HCT116 (cell line): ENCODE results near the gene GDPD3. TPM values are rescaled to one million over a fixed set of nuclear protein-coding genes. Genes with fewer than 3 reads are reported as not detected.

Source experiments
- ATAC-seq: fragments of 200-7000 bp; cut with Tn5 transposase; 2 replicates; pipeline ENCODE4 v1.9.1; 2020; ENCODE audit warnings: mild to moderate bottlenecking, moderate library complexity
- BruUV-seq: library from RNA; stranded (reverse); fragments of 400-500 nt; replicated peaks from 2 replicates; lab custom pipeline; 2021; lab: Mats Ljungman, UMichigan
- CTCF ChIA-PET: fragments of 300-600 bp; sonication (Branson Sonifier 250); formaldehyde crosslinking; loops from one replicate; lab custom pipeline; 2021; ENCODE audit warnings: antibody characterized with exemption; lab: Charles Lee
- POLR2A ChIA-PET: fragments of 300-600, 350-600 bp; sonication (Branson Sonifier 250); formaldehyde crosslinking; loops from one replicate; lab custom pipeline; 2021; ENCODE audit warnings: antibody characterized with exemption; lab: Charles Lee
- RAD21 ChIA-PET, 2 experiments: fragments of 300-600 bp; sonication (Branson Sonifier 250); formaldehyde crosslinking; loops; one replicate each; lab custom pipeline; 2023; ENCODE audit warnings: low total read pairs in 2 of 2; ENCODE audit not compliant: uncharacterized antibody in 2 of 2, unreplicated experiment in 2 of 2, low non-redundant PET in 1 of 2; lab: Charles Lee
- DNase-seq: peaks from one replicate; pipeline ENCODE4 v3.0.0-alpha.2; 2010; ENCODE audit warnings: low read depth, low spot score
- H2AFZ ChIP-seq: fragments of 200-600 bp; shearing (Covaris generic), sonication (generic); 2 replicates; pipeline ENCODE4 v1.6.1; 2017; ENCODE audit warnings: low read depth, mixed run types, mixed read lengths, antibody characterized with exemption, low read length; ENCODE audit not compliant: poor library complexity, severe bottlenecking
- H3K27ac ChIP-seq: 2 replicates; pipeline ENCODE4 v1.5.1; 2012; ENCODE audit warnings: low read depth, low read length
- H3K27me3 ChIP-seq: fragments of 200-600 bp; sonication (generic); 2 replicates; pipeline ENCODE4 v1.6.1; 2016; ENCODE audit warnings: mixed run types, low read length, mixed read lengths; ENCODE audit not compliant: insufficient read depth
- H3K36me3 ChIP-seq, 2 experiments: fragments of 200-500 bp in 1 of 2; fragments of 200-600 bp in 1 of 2; sonication (Bioruptor generic) in 1 of 2; sonication (generic) in 1 of 2; 2 replicates each; pipeline versions ENCODE4 v1.5.1 to v1.6.1; 2014 to 2016; ENCODE audit warnings: low read length in 2 of 2, inconsistent platforms in 1 of 2, mixed read lengths in 1 of 2, mixed run types in 1 of 2; ENCODE audit not compliant: insufficient read depth in 2 of 2, control insufficient read depth in 1 of 2
- H3K4me1 ChIP-seq, 2 experiments: fragments of 200-600 bp in 1 of 2; sonication (generic) in 1 of 2; 2 replicates each; pipeline versions ENCODE4 v1.5.1 to v1.6.1; 2012 to 2017; ENCODE audit warnings: low read length in 2 of 2, inconsistent platforms in 1 of 2, mild to moderate bottlenecking in 1 of 2, mixed read lengths in 1 of 2, mixed run types in 1 of 2, moderate library complexity in 1 of 2; ENCODE audit not compliant: insufficient read depth in 2 of 2, control insufficient read depth in 1 of 2
- H3K4me2 ChIP-seq: fragments of 200-600 bp; sonication (generic); 2 replicates; pipeline ENCODE4 v1.6.1; 2017; ENCODE audit warnings: mixed run types, low read length, mixed read lengths
- H3K4me3 ChIP-seq, 2 experiments: fragments of 200-600 bp in 1 of 2; sonication (generic) in 1 of 2; replicated peaks in 1 of 2; 2 replicates each; pipeline ENCODE4 v1.5.1; 2011 to 2016; ENCODE audit warnings: low read length in 2 of 2, control low read depth in 1 of 2, low read depth in 1 of 2, mild to moderate bottlenecking in 1 of 2, mixed read lengths in 1 of 2, mixed run types in 1 of 2
- H3K79me2 ChIP-seq: fragments of 200-600 bp; sonication (generic); 2 replicates; pipeline ENCODE4 v1.6.1; 2017; ENCODE audit warnings: mild to moderate bottlenecking, mixed run types, low read length, moderate library complexity, mixed read lengths; ENCODE audit not compliant: insufficient read depth
- H3K9ac ChIP-seq: fragments of 200-600 bp; sonication (generic); 2 replicates; pipeline ENCODE4 v1.6.1; 2016; ENCODE audit warnings: low read length, mixed read lengths
- H3K9me2 ChIP-seq: fragments of 200-600 bp; sonication (generic), shearing (Covaris generic); 2 replicates; pipeline ENCODE4 v1.6.1; 2017; ENCODE audit warnings: mixed run types, mild to moderate bottlenecking, moderate library complexity; ENCODE audit not compliant: insufficient read depth
- H3K9me3 ChIP-seq, 2 experiments: fragments of 200-500 bp in 1 of 2; fragments of 200-600 bp in 1 of 2; sonication (Bioruptor generic) in 1 of 2; sonication (generic) in 1 of 2; 2 replicates each; pipeline ENCODE4 v1.6.1; 2014 to 2017; ENCODE audit warnings: low read length in 2 of 2, mixed read lengths in 2 of 2, inconsistent platforms in 1 of 2, low read depth in 1 of 2, mild to moderate bottlenecking in 1 of 2, mixed run types in 1 of 2, moderate library complexity in 1 of 2; ENCODE audit not compliant: control insufficient read depth in 1 of 2, insufficient read depth in 1 of 2
- H4K20me1 ChIP-seq: fragments of 200-600 bp; sonication (generic), shearing (Covaris generic); 2 replicates; pipeline ENCODE4 v1.6.1; 2017; ENCODE audit warnings: mixed run types, mild to moderate bottlenecking, moderate library complexity; ENCODE audit not compliant: insufficient read depth
- CEBPB ChIP-seq: IDR thresholded peaks from 2 replicates; pipeline ENCODE4 v1.6.1; 2012; ENCODE audit warnings: low read depth
- RAD21 ChIP-seq: IDR thresholded peaks from 2 replicates; pipeline ENCODE4 v1.6.1; 2012; ENCODE audit warnings: low read depth, mild to moderate bottlenecking
- SRF ChIP-seq: IDR thresholded peaks from 2 replicates; pipeline ENCODE4 v1.6.1; 2012; ENCODE audit warnings: low read depth
- TCF7L2 ChIP-seq: IDR thresholded peaks from 2 replicates; pipeline ENCODE4 v1.7.0; 2011; ENCODE audit warnings: borderline replicate concordance, inconsistent platforms; ENCODE audit not compliant: insufficient read depth, insufficient read length; ENCODE audit errors: extremely low read depth
- ZFX ChIP-seq: fragments of 450-650 bp; IDR thresholded peaks from 2 replicates; pipeline ENCODE4 v1.6.1; 2017
- ZNF274 ChIP-seq: fragments of 200-500 bp; sonication (Bioruptor generic); IDR thresholded peaks from 2 replicates; pipeline ENCODE4 v1.6.1; 2014; ENCODE audit warnings: mild to moderate bottlenecking, low read depth, low read length, inconsistent platforms
- intact Hi-C: fragments of 100-400 bp; cut with micrococcal nuclease; formaldehyde crosslinking; loops from 2 replicates; pipeline ENCODE4 v1.10.0; 2022
- total RNA-seq: library from RNA; stranded (reverse); gene quantifications from one replicate; pipeline ENCODE4 v1.2.1, GENCODE V29; 2021; ENCODE audit not compliant: unreplicated experiment
- TF ChIP-seq, protein P1 (sequence below), 3 experiments: fragments of 200-600 bp in 1 of 3; sonication (generic) in 1 of 3; IDR thresholded peaks in 2 of 3; conservative IDR thresholded peaks in 1 of 3; 2 replicates each; pipeline ENCODE4 v1.5.1; 2012 to 2017; ENCODE audit warnings: low read depth in 2 of 3, low read length in 2 of 3, antibody characterized with exemption in 1 of 3, borderline replicate concordance in 1 of 3, control low read depth in 1 of 3, mild to moderate bottlenecking in 1 of 3, mixed read lengths in 1 of 3, mixed run types in 1 of 3, moderate library complexity in 1 of 3; ENCODE audit not compliant: insufficient read depth in 1 of 3
- TF ChIP-seq, protein P2 (sequence below): IDR thresholded peaks from 2 replicates; pipeline ENCODE4 v1.6.1; 2012; ENCODE audit warnings: low read depth

GDPD3 gene
- total RNA-seq, 1 experiment from 2014 or later: 7.0 TPM

DNA sequence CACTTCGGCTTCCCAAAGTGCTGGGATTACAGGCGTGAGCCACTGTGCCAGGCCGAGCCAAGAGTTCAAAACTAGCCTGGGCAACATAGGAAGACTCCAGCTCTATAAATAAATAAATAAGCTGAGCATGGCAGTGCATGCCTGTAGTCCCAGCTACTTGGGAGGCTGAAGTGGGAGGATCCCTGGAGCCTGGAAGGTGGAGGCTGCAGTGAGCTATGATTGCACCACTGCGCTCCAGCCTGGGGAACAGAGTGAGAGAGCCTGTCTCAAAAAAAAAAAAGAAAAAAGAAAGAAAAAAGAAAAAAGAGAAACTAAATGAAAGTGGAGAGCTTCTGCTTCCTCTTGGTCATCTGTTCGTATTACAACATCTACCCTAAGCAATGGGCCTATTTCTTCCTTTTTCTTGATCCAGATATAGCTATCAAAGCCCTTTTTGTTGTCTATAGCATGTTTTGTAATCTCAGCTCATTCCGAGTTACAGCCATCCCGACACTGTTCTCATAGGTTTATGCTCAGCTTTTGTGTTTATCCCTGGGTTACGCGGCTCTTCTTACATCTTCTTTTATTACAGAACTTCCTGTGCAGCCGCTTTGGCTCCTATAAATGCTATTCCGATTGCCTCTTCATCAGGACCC is 23.8 kb upstream of the GDPD3 start:
- no peaks in the 10 kb centered on the region for H3K36me3 ChIP-seq
- no peak for TF ChIP-seq TCF7L2
- TF ChIP-seq ZNF274: no peak
- TF ChIP-seq, protein P1, sequence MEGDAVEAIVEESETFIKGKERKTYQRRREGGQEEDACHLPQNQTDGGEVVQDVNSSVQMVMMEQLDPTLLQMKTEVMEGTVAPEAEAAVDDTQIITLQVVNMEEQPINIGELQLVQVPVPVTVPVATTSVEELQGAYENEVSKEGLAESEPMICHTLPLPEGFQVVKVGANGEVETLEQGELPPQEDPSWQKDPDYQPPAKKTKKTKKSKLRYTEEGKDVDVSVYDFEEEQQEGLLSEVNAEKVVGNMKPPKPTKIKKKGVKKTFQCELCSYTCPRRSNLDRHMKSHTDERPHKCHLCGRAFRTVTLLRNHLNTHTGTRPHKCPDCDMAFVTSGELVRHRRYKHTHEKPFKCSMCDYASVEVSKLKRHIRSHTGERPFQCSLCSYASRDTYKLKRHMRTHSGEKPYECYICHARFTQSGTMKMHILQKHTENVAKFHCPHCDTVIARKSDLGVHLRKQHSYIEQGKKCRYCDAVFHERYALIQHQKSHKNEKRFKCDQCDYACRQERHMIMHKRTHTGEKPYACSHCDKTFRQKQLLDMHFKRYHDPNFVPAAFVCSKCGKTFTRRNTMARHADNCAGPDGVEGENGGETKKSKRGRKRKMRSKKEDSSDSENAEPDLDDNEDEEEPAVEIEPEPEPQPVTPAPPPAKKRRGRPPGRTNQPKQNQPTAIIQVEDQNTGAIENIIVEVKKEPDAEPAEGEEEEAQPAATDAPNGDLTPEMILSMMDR (IDR thresholded peaks at IDR 0.05 in 2 of 3, conservative IDR thresholded peaks at IDR 0.05 in 1 of 3; ENCODE audit: borderline replicate concordance in 1 of 3, insufficient read depth in 1 of 3, low read depth in 2 of 3, low read length in 2 of 3): no peak
- TF ChIP-seq SRF: no peak
- TF ChIP-seq CEBPB: no peak
- TF ChIP-seq ZFX: no peak
- TF ChIP-seq, protein P2, sequence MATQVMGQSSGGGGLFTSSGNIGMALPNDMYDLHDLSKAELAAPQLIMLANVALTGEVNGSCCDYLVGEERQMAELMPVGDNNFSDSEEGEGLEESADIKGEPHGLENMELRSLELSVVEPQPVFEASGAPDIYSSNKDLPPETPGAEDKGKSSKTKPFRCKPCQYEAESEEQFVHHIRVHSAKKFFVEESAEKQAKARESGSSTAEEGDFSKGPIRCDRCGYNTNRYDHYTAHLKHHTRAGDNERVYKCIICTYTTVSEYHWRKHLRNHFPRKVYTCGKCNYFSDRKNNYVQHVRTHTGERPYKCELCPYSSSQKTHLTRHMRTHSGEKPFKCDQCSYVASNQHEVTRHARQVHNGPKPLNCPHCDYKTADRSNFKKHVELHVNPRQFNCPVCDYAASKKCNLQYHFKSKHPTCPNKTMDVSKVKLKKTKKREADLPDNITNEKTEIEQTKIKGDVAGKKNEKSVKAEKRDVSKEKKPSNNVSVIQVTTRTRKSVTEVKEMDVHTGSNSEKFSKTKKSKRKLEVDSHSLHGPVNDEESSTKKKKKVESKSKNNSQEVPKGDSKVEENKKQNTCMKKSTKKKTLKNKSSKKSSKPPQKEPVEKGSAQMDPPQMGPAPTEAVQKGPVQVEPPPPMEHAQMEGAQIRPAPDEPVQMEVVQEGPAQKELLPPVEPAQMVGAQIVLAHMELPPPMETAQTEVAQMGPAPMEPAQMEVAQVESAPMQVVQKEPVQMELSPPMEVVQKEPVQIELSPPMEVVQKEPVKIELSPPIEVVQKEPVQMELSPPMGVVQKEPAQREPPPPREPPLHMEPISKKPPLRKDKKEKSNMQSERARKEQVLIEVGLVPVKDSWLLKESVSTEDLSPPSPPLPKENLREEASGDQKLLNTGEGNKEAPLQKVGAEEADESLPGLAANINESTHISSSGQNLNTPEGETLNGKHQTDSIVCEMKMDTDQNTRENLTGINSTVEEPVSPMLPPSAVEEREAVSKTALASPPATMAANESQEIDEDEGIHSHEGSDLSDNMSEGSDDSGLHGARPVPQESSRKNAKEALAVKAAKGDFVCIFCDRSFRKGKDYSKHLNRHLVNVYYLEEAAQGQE: no peak
- no peak for TF ChIP-seq RAD21
- intact Hi-C loops: no loop called here
- RAD21 ChIA-PET: interaction anchor here in 1 of 2 experiments (0.7 kb wide), 1 partner anchor 22 kb away, joined by 4 read pairs; no protein-coding TSS in a partner anchor
- CTCF ChIA-PET: no interaction called here
- H4K20me1 ChIP-seq: no peaks in the 10 kb centered on the region
- DNase-seq (no peak), ATAC-seq (no peak)
- H3K4me2 ChIP-seq: no peak overlapping the region
- H3K9me3 ChIP-seq: no peaks in the 10 kb centered on the region
- POLR2A ChIA-PET: no interaction called here
- H3K4me1 ChIP-seq: no peaks in the 10 kb centered on the region
- no peak overlapping the region for H3K9ac ChIP-seq
- H3K27ac ChIP-seq: no peak overlapping the region
- no peaks in the 10 kb centered on the region for H3K27me3 ChIP-seq
- H3K9me2 ChIP-seq: no peaks in the 10 kb centered on the region
- BruUV-seq: no TSS peak
- no peak overlapping the region for H3K4me3 ChIP-seq
- H3K79me2 ChIP-seq: no peaks in the 10 kb centered on the region
- H2AFZ ChIP-seq: no peak overlapping the region
